Measurements from ENCODE around the gene SEMA3A. TPM values are rescaled to one million over a fixed set of nuclear protein-coding genes. Genes with fewer than 3 reads are reported as not detected.

SEMA3A gene
- total RNA-seq, 1 experiment from 2014 or later, result 32.2 TPM

GRCh38 chr7:83937930-83938329 is 256.7 kb downstream of the SEMA3A start:
- POLR2A ChIA-PET, result no interaction called here

GRCh38 chr7:83936056-83936708 is 258.4 kb downstream of the SEMA3A start:
- ATAC-seq, result peak; percentile 86
- H3K4me3 Mint-ChIP-seq, result no peak overlapping the region
- H3K4me1 Mint-ChIP-seq, result 0 out of 2 replicates have a peak, but pooled peaks cover 7% of the 10 kb centered on the region
- no peaks in the 10 kb centered on the region for H3K36me3 Mint-ChIP-seq
- H3K27me3 Mint-ChIP-seq (ENCODE audit: low read depth), result no peaks in the 10 kb centered on the region
- DNase-seq (ENCODE audit: low spot score), result peak; percentile 69
- no peaks in the 10 kb centered on the region for H3K9me3 Mint-ChIP-seq
- ChIA-PET POLR2A (interaction anchor here (0.8 kb wide), 1 partner anchor 68 kb away, joined by 4 read pairs; no protein-coding TSS in a partner anchor), CTCF (interaction anchor here (0.7 to 3.1 kb wide), 8 partner anchors 11 to 1544 kb away, joined by 3 to 26 read pairs (median 5); no protein-coding TSS in a partner anchor)
- no peak overlapping the region for H3K27ac Mint-ChIP-seq
- TF ChIP-seq ARID4B (CRISPR knock-in tag; IDR thresholded peaks at IDR 0.05; ENCODE audit: borderline replicate concordance) (no peak), CDX4 (CRISPR knock-in tag; IDR thresholded peaks at IDR 0.05; ENCODE audit: borderline replicate concordance) (no peak), TEAD4 (CRISPR knock-in tag; IDR thresholded peaks at IDR 0.05) (no peak), FOXJ3 (CRISPR knock-in tag; IDR thresholded peaks at IDR 0.05; ENCODE audit: borderline replicate concordance) (no peak), NR1H2 (CRISPR knock-in tag; IDR thresholded peaks at IDR 0.05) (no peak)

More at GRCh38 chr7:83937930-83938329, 256.7 kb downstream of the SEMA3A start:
- Mint-ChIP-seq H3K9me3 (no peaks in the 10 kb centered on the region), H3K4me1 (0 out of 2 replicates have a peak, but pooled peaks cover 7% of the 10 kb centered on the region), H3K27me3 (ENCODE audit: low read depth) (no peaks in the 10 kb centered on the region), H3K27ac (no peak overlapping the region), H3K36me3 (no peaks in the 10 kb centered on the region), H3K4me3 (no peak overlapping the region)
- TF ChIP-seq CREM (CRISPR knock-in tag; IDR thresholded peaks at IDR 0.05) (no peak), CDX4 (CRISPR knock-in tag; IDR thresholded peaks at IDR 0.05; ENCODE audit: borderline replicate concordance) (no peak), ZNF232 (CRISPR knock-in tag; IDR thresholded peaks at IDR 0.05) (no peak), ZNF425 (CRISPR knock-in tag; conservative IDR thresholded peaks at IDR 0.05) (no peak), ZNF263 (CRISPR knock-in tag; IDR thresholded peaks at IDR 0.05; ENCODE audit: low read depth) (no peak), NR2C2 (CRISPR knock-in tag; IDR thresholded peaks at IDR 0.05) (no peak), MYBL2 (CRISPR knock-in tag; IDR thresholded peaks at IDR 0.05) (no peak), SP1 (CRISPR knock-in tag; conservative IDR thresholded peaks at IDR 0.05) (no peak), AR (CRISPR knock-in tag; IDR thresholded peaks at IDR 0.05) (no peak), MLX (CRISPR knock-in tag; IDR thresholded peaks at IDR 0.05) (no peak), RORB (CRISPR knock-in tag; IDR thresholded peaks at IDR 0.05) (no peak), JAZF1 (CRISPR knock-in tag; IDR thresholded peaks at IDR 0.05) (no peak), FOXP1 (CRISPR knock-in tag; IDR thresholded peaks at IDR 0.05; ENCODE audit: borderline replicate concordance) (no peak)
- no peak for DNase-seq (ENCODE audit: low spot score)
- no peak for ATAC-seq
- CTCF ChIA-PET, result interaction anchor here (1.5 kb wide), 1 partner anchor 9 kb away, joined by 11 read pairs; no protein-coding TSS in a partner anchor
